ENCODE results near the gene AOX1.
"Not testable (repeated sequence)": the region's sequence is repeated elsewhere in the genome, so short reads cannot be mapped to it uniquely, and the experiment has no call there.

The AOX1 gene

GRCh38 chr2:200585730-200586643, at the start of gene AOX1:
Gene AOX1 (plus strand): TSS chr2:200586014. CDS start chr2:200586109, 95 bp downstream.
- DNase-seq: no peak

- DNase-seq: no peak
Measured at GRCh38 chr2:200538139-200538538, 47.7 kb upstream of the AOX1 start.

GRCh38 chr2:200540793-200541192, 45.0 kb upstream of the AOX1 start:
- DNase-seq: no peak

GRCh38 chr2:200566596-200566995, 19.2 kb upstream of the AOX1 start:
- DNase-seq: not testable (repeated sequence)

- no peak for DNase-seq
Measured at GRCh38 chr2:200567932-200568331, 17.9 kb upstream of the AOX1 start.

GRCh38 chr2:200575957-200576356, 9.9 kb upstream of the AOX1 start:
- DNase-seq: no peak

GRCh38 chr2:200577027-200577426, 8.8 kb upstream of the AOX1 start:
- no peak for DNase-seq

- DNase-seq: no peak
Measured at GRCh38 chr2:200578778-200579177, 7.0 kb upstream of the AOX1 start.

- no peak for DNase-seq
Measured at GRCh38 chr2:200584639-200585038, 1.2 kb upstream of the AOX1 start.

GRCh38 chr2:200585340-200585729, 479 bp upstream of the AOX1 start:
- DNase-seq: no peak

- no peak for DNase-seq
Measured at GRCh38 chr2:200586644-200586975, 796 bp downstream of the AOX1 start.

GRCh38 chr2:200587007-200587616, 1.3 kb downstream of the AOX1 start:
- no peak for DNase-seq

GRCh38 chr2:200588076-200588678, 2.4 kb downstream of the AOX1 start:
- DNase-seq: no peak

- no peak for DNase-seq
Measured at GRCh38 chr2:200590090-200590489, 4.3 kb downstream of the AOX1 start.

GRCh38 chr2:200591308-200591707, 5.5 kb downstream of the AOX1 start:
- no peak for DNase-seq

GRCh38 chr2:200592406-200593075, 6.7 kb downstream of the AOX1 start:
- DNase-seq: no peak

GRCh38 chr2:200593905-200594304, 8.1 kb downstream of the AOX1 start:
- DNase-seq: no peak

- no peak for DNase-seq
Measured at GRCh38 chr2:200595913-200596312, 10.1 kb downstream of the AOX1 start.

- DNase-seq: no peak
Measured at GRCh38 chr2:200596774-200597570, 11.2 kb downstream of the AOX1 start.

- no peak for DNase-seq
Measured at GRCh38 chr2:200599206-200599605, 13.4 kb downstream of the AOX1 start.

- no peak for DNase-seq
Measured at GRCh38 chr2:200600549-200601225, 14.9 kb downstream of the AOX1 start.

- DNase-seq: no peak
Measured at GRCh38 chr2:200602584-200602983, 16.8 kb downstream of the AOX1 start.

All from KG1 (cell line).